GM06990 (cell line): ENCODE data around the gene GNPTAB.

ENCODE experiments used
- DNase-seq: peaks from one replicate; pipeline ENCODE4 v3.0.0-alpha.2; 2011; ENCODE audit not compliant: insufficient read length; ENCODE audit errors: extremely low read depth
- H3K27me3 ChIP-seq: replicated peaks from 2 replicates; pipeline ENCODE4 v1.6.0; 2011; ENCODE audit warnings: low read length; ENCODE audit not compliant: control insufficient read depth, insufficient read depth
- H3K36me3 ChIP-seq: 2 replicates; pipeline ENCODE4 v1.5.1; 2011; ENCODE audit warnings: low read length; ENCODE audit not compliant: control insufficient read depth, insufficient read depth
- H3K4me3 ChIP-seq: replicated peaks from 2 replicates; pipeline ENCODE4 v1.5.1; 2011; ENCODE audit warnings: low read depth, mild to moderate bottlenecking, control low read depth, low read length
- CTCF ChIP-seq: IDR thresholded peaks from 2 replicates; pipeline ENCODE4 v1.5.1; 2011; ENCODE audit warnings: low read length, control low read depth, mild to moderate bottlenecking, inconsistent platforms; ENCODE audit not compliant: insufficient read depth, poor library complexity, severe bottlenecking

Gene GNPTAB

DNA sequence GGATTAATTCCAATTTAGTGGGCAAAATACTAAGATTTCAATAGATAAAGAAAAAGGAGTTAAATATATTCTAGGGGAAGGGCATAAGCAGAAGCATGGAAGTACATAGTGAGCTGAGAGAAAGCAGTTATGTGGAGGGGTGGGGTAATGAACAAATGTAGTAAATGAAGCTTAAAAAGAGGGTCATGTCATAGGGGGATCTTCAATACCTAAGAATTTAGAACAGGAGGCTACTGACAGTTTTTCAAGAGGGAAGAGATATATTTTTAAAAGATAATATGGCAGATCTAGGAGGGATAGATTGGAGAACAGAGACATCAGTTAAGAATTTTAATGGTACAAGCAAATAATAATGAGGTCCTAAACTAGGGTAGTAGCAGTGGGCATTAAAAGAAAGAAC is 100.9 kb downstream of the GNPTAB start:
- H3K27me3 ChIP-seq: no peaks in the 10 kb centered on the region
- DNase-seq: no peak
- no peak overlapping the region for H3K4me3 ChIP-seq
- TF ChIP-seq CTCF: no peak
- H3K36me3 ChIP-seq: no peaks in the 10 kb centered on the region

DNA sequence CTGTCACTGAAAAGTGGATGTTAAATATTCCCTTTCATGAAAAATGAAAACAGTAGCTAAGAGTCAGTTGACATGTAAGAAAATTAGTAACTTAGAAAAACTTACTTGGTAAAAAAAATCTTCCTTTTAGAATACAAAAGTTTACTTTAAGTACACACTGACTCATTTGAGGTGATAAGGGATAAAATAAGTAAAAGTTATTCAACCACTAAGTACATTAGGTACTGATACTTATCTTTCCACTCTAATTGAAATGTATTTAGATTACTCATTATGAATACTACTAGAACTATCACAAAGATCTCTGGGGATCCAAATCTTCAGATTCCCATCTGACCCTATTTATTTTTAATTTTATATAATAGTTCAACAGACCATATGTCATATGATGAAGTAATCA is 103.7 kb downstream of the GNPTAB start:
- H3K4me3 ChIP-seq: no peak overlapping the region
- no peaks in the 10 kb centered on the region for H3K27me3 ChIP-seq
- no peak for DNase-seq
- H3K36me3 ChIP-seq: no peaks in the 10 kb centered on the region
- TF ChIP-seq CTCF: no peak

- DNase-seq: no peak
- Histone ChIP-seq H3K36me3 (no peaks in the 10 kb centered on the region), H3K27me3 (no peaks in the 10 kb centered on the region), H3K4me3 (no peak overlapping the region)
- no peak for TF ChIP-seq CTCF
These were observed 108.4 kb downstream of the GNPTAB start for GRCh38 chr12:101722392-101722791.

DNA sequence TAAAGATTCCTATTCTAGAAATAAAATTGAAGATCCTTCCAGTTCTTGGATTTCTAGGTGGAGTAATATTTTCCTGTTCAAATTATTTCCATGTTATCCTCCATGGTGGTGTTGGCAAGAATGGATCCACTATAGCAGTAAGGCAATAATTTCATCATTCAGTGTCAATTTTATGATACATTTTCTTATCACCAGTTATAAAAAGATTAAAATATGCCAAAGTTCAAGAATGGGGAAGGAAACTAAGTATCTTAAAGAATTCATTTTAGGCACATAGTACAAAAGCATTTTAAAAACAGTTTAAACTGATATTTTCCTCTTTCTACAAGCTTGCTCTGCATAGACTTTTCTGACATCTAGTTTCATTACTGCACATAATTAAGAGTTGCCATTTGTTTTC is 110.6 kb downstream of the GNPTAB start:
- Histone ChIP-seq H3K36me3 (no peaks in the 10 kb centered on the region), H3K4me3 (no peak overlapping the region), H3K27me3 (no peaks in the 10 kb centered on the region)
- TF ChIP-seq CTCF: no peak
- DNase-seq: no peak

- TF ChIP-seq CTCF: no peak
- Histone ChIP-seq H3K36me3 (no peaks in the 10 kb centered on the region), H3K4me3 (no peak overlapping the region), H3K27me3 (no peaks in the 10 kb centered on the region)
- DNase-seq: no peak
These were observed 111.2 kb downstream of the GNPTAB start for GRCh38 chr12:101719566-101719965.

DNA sequence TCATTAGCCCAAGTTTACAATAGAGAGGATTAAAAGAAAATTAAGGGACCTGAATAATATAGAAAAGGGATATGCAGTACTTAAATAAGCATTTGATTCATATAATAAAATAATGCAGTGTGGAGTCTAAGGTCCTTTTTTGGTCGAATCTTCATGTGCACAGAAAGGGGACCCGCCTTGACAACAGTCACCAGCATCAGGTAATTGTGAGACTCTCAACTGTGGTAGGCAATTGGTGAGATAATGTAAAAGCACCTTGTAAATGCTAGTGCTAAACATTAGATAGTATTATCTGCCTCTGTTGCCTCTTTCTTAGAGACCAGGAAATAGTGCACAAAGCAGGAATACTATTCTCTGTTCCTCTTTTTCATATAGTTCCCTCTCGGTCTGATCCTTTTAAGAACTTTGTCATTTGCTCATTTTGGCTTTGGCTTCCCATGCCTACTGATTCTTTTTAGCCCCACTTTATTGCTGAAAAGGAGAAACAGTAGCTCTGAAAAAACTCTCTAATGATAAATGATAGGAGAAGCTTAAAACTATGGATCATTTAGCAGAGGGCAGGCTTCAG is 115.8 kb downstream of the GNPTAB start:
- H3K4me3 ChIP-seq: no peak overlapping the region
- DNase-seq: no peak

More for the DNA sequence above, 115.8 kb downstream of the GNPTAB start:
- H3K27me3 ChIP-seq: no peaks in the 10 kb centered on the region
- no peak for TF ChIP-seq CTCF
- no peaks in the 10 kb centered on the region for H3K36me3 ChIP-seq
